K562 (cell line): ENCODE data around the gene FTO. TPM values are rescaled to one million over a fixed set of nuclear protein-coding genes. Genes with fewer than 3 reads are reported as not detected.
A peak's percentile ranks its signal among the peaks of the same experiment; 100 is the strongest.

Source experiments
- ATAC-seq: fragments of 200-7000 bp; cut with Tn5 transposase; 3 replicates; pipeline ENCODE4 v1.9.1; 2020; ENCODE audit warnings: moderate library complexity
- BruUV-seq: library from RNA; stranded (reverse); fragments of 400-500 nt; replicated peaks from 2 replicates; lab custom pipeline; 2021; lab: Mats Ljungman, UMichigan
- CTCF ChIA-PET: fragments of 300-600 bp; formaldehyde crosslinking; extraction: SDS; loops from one replicate; lab custom pipeline; 2021; ENCODE audit warnings: low intra/inter-chr PET ratio; lab: Yijun Ruan, JAX
- POLR2A ChIA-PET: fragments of 300-600, 350-650 bp; sonication (Branson Sonifier 250); formaldehyde crosslinking; extraction: SDS; loops from one replicate; lab custom pipeline; 2021; ENCODE audit warnings: antibody characterized with exemption, inconsistent platforms; lab: Yijun Ruan, JAX
- DNase-seq, 4 experiments: peaks; one replicate each; pipeline versions ENCODE4 v3.0.0 to v3.0.0-alpha.2; 2011 to 2018; ENCODE audit warnings: low spot score in 3 of 4, mixed read lengths in 3 of 4; ENCODE audit errors: extremely low read depth in 1 of 4
- FAIRE-seq: peaks from 2 replicates; lab custom pipeline; 2011; peaks lifted over from hg19 to GRCh38; lab: Jason Lieb, UNC
- H2AFZ ChIP-seq: 2 replicates; pipeline ENCODE4 v1.6.0; 2011; ENCODE audit warnings: low read depth, low read length, control low read depth, inconsistent platforms
- H3K27ac ChIP-seq: fragments of 200-600 bp; 3 replicates; pipeline ENCODE4 v1.8.0; 2011; ENCODE audit warnings: low read depth, mild to moderate bottlenecking, control low read depth, inconsistent platforms, low read length, moderate library complexity, mixed read lengths; ENCODE audit errors: extremely low read depth
- H3K27me3 ChIP-seq, 2 experiments: fragments of 300-600 bp in 1 of 2; 2 replicates in 1 of 2; 3 replicates in 1 of 2; pipeline versions ENCODE4 v1.6.0 to v1.8.0; 2011; ENCODE audit warnings: inconsistent platforms in 2 of 2, low read length in 2 of 2, mild to moderate bottlenecking in 1 of 2, mixed read lengths in 1 of 2, moderate library complexity in 1 of 2; ENCODE audit not compliant: control insufficient read depth in 2 of 2, insufficient read depth in 2 of 2
- H3K36me3 ChIP-seq: fragments of 300-600 bp; 3 replicates; pipeline ENCODE4 v1.8.0; 2011; ENCODE audit warnings: mild to moderate bottlenecking, low read length, inconsistent platforms; ENCODE audit not compliant: control insufficient read depth, insufficient read depth
- H3K4me1 ChIP-seq, 2 experiments: fragments of 200-600 bp in 1 of 2; replicated peaks in 1 of 2; 2 replicates in 1 of 2; 3 replicates in 1 of 2; pipeline versions ENCODE4 v1.5.1 to v1.8.0; 2011; ENCODE audit warnings: inconsistent platforms in 2 of 2, low read length in 2 of 2, mild to moderate bottlenecking in 1 of 2, mixed read lengths in 1 of 2, moderate library complexity in 1 of 2; ENCODE audit not compliant: control insufficient read depth in 2 of 2, insufficient read depth in 2 of 2
- H3K4me2 ChIP-seq: 2 replicates; pipeline ENCODE4 v1.6.1; 2011; ENCODE audit warnings: low read length, control low read depth, inconsistent platforms, mixed read lengths; ENCODE audit not compliant: insufficient read depth
- H3K4me3 ChIP-seq: fragments of 200-600 bp; sonication (generic), shearing (Covaris generic); 2 replicates; pipeline ENCODE4 v1.5.1; 2016; ENCODE audit warnings: control low read depth, inconsistent platforms
- H3K79me2 ChIP-seq: fragments of 200-600 bp; 3 replicates; pipeline ENCODE4 v1.8.0; 2011; ENCODE audit warnings: low read length, inconsistent platforms; ENCODE audit not compliant: control insufficient read depth, insufficient read depth
- H3K9ac ChIP-seq, 2 experiments: 2 replicates each; pipeline versions ENCODE4 v1.6.0 to v1.6.1; 2011; ENCODE audit warnings: low read depth in 2 of 2, low read length in 2 of 2, control low read depth in 1 of 2, inconsistent platforms in 1 of 2, mild to moderate bottlenecking in 1 of 2, mixed read lengths in 1 of 2; ENCODE audit not compliant: insufficient read depth in 1 of 2
- H3K9me1 ChIP-seq: one replicate; pipeline ENCODE4 v1.6.0; 2011; ENCODE audit warnings: inconsistent platforms, mild to moderate bottlenecking, low read length, moderate library complexity; ENCODE audit not compliant: control insufficient read depth, insufficient read depth
- H3K9me3 ChIP-seq: replicated peaks from 2 replicates; pipeline ENCODE4 v1.5.1; 2011; ENCODE audit warnings: low read depth, low read length, inconsistent platforms; ENCODE audit not compliant: control insufficient read depth, insufficient read depth
- H4K20me1 ChIP-seq: replicated peaks from 2 replicates; pipeline ENCODE4 v1.6.1; 2011; ENCODE audit warnings: low read length, inconsistent platforms, mixed read lengths; ENCODE audit not compliant: control insufficient read depth, insufficient read depth
- ADNP ChIP-seq: fragments of 200-800 bp; sonication (Bioruptor generic); IDR thresholded peaks from 2 replicates; pipeline ENCODE4 v1.6.1; 2016; ENCODE audit warnings: missing genetic modification characterization, missing compliant biosample characterization
- NR2C1 ChIP-seq, 2 experiments: fragments of 450-650 bp; IDR thresholded peaks; 2 replicates each; pipeline ENCODE4 v1.6.1; 2017; ENCODE audit warnings: mild to moderate bottlenecking in 2 of 2, antibody characterized with exemption in 1 of 2, inconsistent platforms in 1 of 2, missing compliant biosample characterization in 1 of 2, missing genetic modification characterization in 1 of 2
- RCOR1 ChIP-seq, 2 experiments: IDR thresholded peaks; 2 replicates each; pipeline ENCODE4 v1.6.1; 2012; ENCODE audit warnings: low read depth in 2 of 2, low read length in 2 of 2, borderline replicate concordance in 1 of 2, improper control_type of control experiment in 1 of 2
- RFX7 ChIP-seq: fragments of 250-450 bp; sonication (Bioruptor Pico); IDR thresholded peaks from 2 replicates; pipeline ENCODE4 v1.5.1; 2021; ENCODE audit warnings: mild to moderate bottlenecking
- RHOXF2B ChIP-seq: fragments of 250-450 bp; sonication (Bioruptor Pico); conservative IDR thresholded peaks from 2 replicates; pipeline ENCODE4 v1.5.1; 2021
- ZNF324 ChIP-seq: fragments of 250-450 bp; sonication (Bioruptor Pico); IDR thresholded peaks from 2 replicates; pipeline ENCODE4 v1.4.0; 2020; ENCODE audit warnings: mild to moderate bottlenecking
- WGBS: fragments of 100-300 bp; shearing (Covaris generic); methylation state at CpG from one replicate; pipeline ENCODE4 v1.1.6; 2016; ENCODE audit warnings: low coverage, mixed read lengths; ENCODE audit not compliant: insufficient coverage; ENCODE audit errors: missing lambda C conversion rate; 5-methylcytosine and 5-hydroxymethylcytosine counted together
- in situ Hi-C: fragments of 300-500 bp; cut with MboI; formaldehyde crosslinking; loops from 4 replicates; pipeline ENCODE4 v1.15.0; 2018; ENCODE audit warnings: inconsistent platforms, mixed read lengths
- intact Hi-C: fragments of 100-400 bp; cut with micrococcal nuclease; formaldehyde crosslinking; loops from 2 replicates; pipeline ENCODE4 v1.14.2; 2022
- polyA plus RNA-seq, 8 experiments: library from polyadenylated mRNA; depleted of rRNA in 4 of 8; stranded (reverse) in 5 of 8; unstranded in 3 of 8; fragments of >200 nt; fragmentation: Nextera tagmentation in 2 of 8; fragmentation: Illumina TruSeq in 1 of 8; extraction: Ambion mirVana in 2 of 8; extraction: Trizol in 1 of 8; gene quantifications; 2 replicates each; pipeline versions ENCODE4 v1.2.1 to v1.2.3, GENCODE V29; 2011 to 2014; ENCODE audit warnings: inconsistent platforms in 1 of 8, missing spikeins in 1 of 8
- total RNA-seq, 7 experiments: library from RNA; depleted of rRNA in 6 of 7; stranded (reverse); fragments of >200 nt in 6 of 7; fragmentation: Illumina TruSeq in 2 of 7; extraction: Trizol in 2 of 7; gene quantifications; 2 replicates each; pipeline versions ENCODE4 v1.2.1 to v1.2.3, GENCODE V29; 2011 to 2021; ENCODE audit warnings: low replicate concordance in 1 of 7
- TF ChIP-seq, protein P1 (sequence below): sonication (generic); formaldehyde crosslinking; IDR thresholded peaks from 2 replicates; pipeline ENCODE4 v1.9.0; 2022; ENCODE audit warnings: mild to moderate bottlenecking, missing genetic modification reagents

FTO gene
- total and polyA plus RNA-seq, 9 of the 15 experiments (the other 6 are each of a cell fraction or from before 2014, with no cell fraction given) = 11.3 to 27.7 (median 25.5) TPM

DNA sequence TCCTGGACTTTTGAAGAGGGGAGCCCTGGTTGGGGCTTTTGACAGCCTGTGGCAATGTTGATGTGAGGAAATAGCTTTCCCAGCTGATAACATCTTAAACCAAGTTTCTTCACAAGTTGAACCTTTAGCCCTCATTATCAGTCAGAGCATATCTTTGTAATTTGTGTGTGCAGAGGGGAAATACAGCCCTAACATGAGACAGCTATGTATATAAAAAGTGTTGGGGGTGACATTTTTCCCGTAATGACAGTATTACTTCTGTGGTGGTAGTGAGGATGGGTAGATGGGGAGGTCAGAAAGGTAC lies 221.1 kb downstream of the FTO start:
- BruUV-seq = no TSS peak
- intact Hi-C loops = no loop called here
- Histone ChIP-seq H3K79me2 (no peaks in the 10 kb centered on the region), H3K9me1 (no peaks in the 10 kb centered on the region), H3K4me3 (no peak overlapping the region), H3K36me3 (no peaks in the 10 kb centered on the region), H3K4me1 (no peaks in the 10 kb centered on the region; a peak in 2 of 5 replicates), H3K27me3 (no peaks in the 10 kb centered on the region; a peak in 2 of 5 replicates), H2AFZ (no peak overlapping the region), H3K9ac (no peak overlapping the region), H4K20me1 (no peaks in the 10 kb centered on the region), H3K4me2 (no peak overlapping the region), H3K9me3 (no peaks in the 10 kb centered on the region), H3K27ac (no peak overlapping the region)
- DNase-seq (no peak), FAIRE-seq (no peak), ATAC-seq (no peak)
- ChIA-PET CTCF (no interaction called here), POLR2A (no interaction called here)
- peak in 1 of 2 experiments; percentile 24; a peak in 1 of 4 replicates for TF ChIP-seq RCOR1 (IDR thresholded peaks at IDR 0.05; ENCODE audit: borderline replicate concordance in 1 of 2, low read depth in 2 of 2, low read length in 2 of 2)
- TF ChIP-seq RHOXF2B (CRISPR knock-in tag) = no peak
- in situ Hi-C loops = loop anchor here (25.0 kb wide), 1 partner anchor 1087 kb away; no protein-coding TSS in a partner anchor
- 0% methylated on average over 1 of the region's 1 CpG for WGBS

DNA sequence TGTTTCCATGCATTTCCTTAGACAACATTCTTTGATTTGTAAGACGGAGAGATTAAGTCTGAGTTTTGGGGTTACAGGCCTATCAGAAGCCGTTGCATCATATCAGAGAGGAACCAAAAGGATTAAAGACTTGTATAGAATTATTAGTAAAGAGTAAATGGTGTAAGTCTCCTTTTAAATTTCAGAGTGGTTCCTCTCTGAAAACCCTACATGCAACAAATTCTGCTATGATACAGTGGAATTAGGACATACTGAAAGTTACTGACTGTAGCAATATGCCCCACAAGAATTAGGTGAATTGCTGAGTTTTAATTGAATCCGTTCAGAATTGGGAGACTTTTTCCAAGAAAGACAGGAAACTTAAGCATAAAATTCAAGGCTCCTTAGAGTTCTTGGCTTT lies 221.6 kb downstream of the FTO start:
- TF ChIP-seq ZNF324 (CRISPR knock-in tag) (no peak), RFX7 (CRISPR knock-in tag) (no peak), ADNP (tag) (no peak), NR2C1 (IDR thresholded peaks at IDR 0.05) (no peak), NR2C1 (tag; IDR thresholded peaks at IDR 0.05) (no peak)
- TF ChIP-seq, protein P1, sequence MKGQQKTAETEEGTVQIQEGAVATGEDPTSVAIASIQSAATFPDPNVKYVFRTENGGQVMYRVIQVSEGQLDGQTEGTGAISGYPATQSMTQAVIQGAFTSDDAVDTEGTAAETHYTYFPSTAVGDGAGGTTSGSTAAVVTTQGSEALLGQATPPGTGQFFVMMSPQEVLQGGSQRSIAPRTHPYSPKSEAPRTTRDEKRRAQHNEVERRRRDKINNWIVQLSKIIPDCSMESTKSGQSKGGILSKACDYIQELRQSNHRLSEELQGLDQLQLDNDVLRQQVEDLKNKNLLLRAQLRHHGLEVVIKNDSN (CRISPR knock-in tag) = no peak
- TF ChIP-seq, all 486 proteins: peak for 0
- H3K9ac ChIP-seq = no peak overlapping the region
- intact Hi-C loops (no loop called here), in situ Hi-C loops (loop anchor here (25.0 kb wide), 1 partner anchor 1087 kb away; no protein-coding TSS in a partner anchor)
- H3K4me3 ChIP-seq = no peak overlapping the region
- H3K4me1 ChIP-seq = no peaks in the 10 kb centered on the region; a peak in 2 of 5 replicates
- no peaks in the 10 kb centered on the region for H3K79me2 ChIP-seq
- no peaks in the 10 kb centered on the region for H3K36me3 ChIP-seq
- no peak overlapping the region for H3K27ac ChIP-seq
- H3K9me3 ChIP-seq = no peaks in the 10 kb centered on the region
- no peak overlapping the region for H2AFZ ChIP-seq
- 20% methylated on average over 3 of the region's 3 CpGs for WGBS
- no peaks in the 10 kb centered on the region for H4K20me1 ChIP-seq
- no peaks in the 10 kb centered on the region for H3K9me1 ChIP-seq
- no peaks in the 10 kb centered on the region; a peak in 2 of 5 replicates for H3K27me3 ChIP-seq
- no TSS peak for BruUV-seq
- H3K4me2 ChIP-seq = no peak overlapping the region
- DNase-seq (no peak), FAIRE-seq (no peak), ATAC-seq (no peak)
- CTCF ChIA-PET = no interaction called here
- POLR2A ChIA-PET = no interaction called here
